ENCODE measurements around the gene TBL1X.

- TF ChIP-seq, protein P1, sequence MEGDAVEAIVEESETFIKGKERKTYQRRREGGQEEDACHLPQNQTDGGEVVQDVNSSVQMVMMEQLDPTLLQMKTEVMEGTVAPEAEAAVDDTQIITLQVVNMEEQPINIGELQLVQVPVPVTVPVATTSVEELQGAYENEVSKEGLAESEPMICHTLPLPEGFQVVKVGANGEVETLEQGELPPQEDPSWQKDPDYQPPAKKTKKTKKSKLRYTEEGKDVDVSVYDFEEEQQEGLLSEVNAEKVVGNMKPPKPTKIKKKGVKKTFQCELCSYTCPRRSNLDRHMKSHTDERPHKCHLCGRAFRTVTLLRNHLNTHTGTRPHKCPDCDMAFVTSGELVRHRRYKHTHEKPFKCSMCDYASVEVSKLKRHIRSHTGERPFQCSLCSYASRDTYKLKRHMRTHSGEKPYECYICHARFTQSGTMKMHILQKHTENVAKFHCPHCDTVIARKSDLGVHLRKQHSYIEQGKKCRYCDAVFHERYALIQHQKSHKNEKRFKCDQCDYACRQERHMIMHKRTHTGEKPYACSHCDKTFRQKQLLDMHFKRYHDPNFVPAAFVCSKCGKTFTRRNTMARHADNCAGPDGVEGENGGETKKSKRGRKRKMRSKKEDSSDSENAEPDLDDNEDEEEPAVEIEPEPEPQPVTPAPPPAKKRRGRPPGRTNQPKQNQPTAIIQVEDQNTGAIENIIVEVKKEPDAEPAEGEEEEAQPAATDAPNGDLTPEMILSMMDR (conservative IDR thresholded peaks at IDR 0.05; ENCODE audit: low read depth, low read length): no peak
- TF ChIP-seq RCOR1 (IDR thresholded peaks at IDR 0.05; ENCODE audit: insufficient replicate concordance, low read length) (no peak), MAZ (IDR thresholded peaks at IDR 0.05; ENCODE audit: borderline replicate concordance, low read depth, low read length) (no peak)
These were observed 18.0 kb downstream of the TBL1X start for GRCh38 chrX:9482837-9483236.

Measured in IMR-90 (cell line).